Measurements from ENCODE around the gene NSD2. TPM values are rescaled to one million over a fixed set of nuclear protein-coding genes. Genes with fewer than 3 reads are reported as not detected.

NSD2 gene
- polyA plus RNA-seq, 3 donors = 7.3 to 12.0 (median 9.8) TPM

DNA sequence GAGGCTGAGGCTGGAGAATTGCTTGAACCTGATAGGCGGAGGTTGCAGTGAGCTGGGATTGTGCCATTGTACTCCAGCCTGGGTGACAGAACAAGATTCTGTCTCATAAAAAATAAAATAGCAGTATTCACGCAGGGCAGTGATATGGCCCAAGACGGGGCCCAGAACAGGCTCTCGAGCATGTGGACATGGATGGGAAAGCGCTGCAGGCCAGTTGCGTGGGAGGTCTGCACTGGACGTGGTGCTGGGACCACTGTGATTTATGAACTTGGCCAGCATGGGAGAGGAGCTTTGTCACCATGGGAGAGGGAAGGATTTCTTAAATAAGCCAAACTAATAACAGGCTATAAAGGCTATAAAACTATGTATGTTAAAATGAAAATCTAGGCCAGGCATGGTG is 51.6 kb downstream of the NSD2 start:
- WGBS, 3 donors = 91 to 94% (median 93%) methylated on average over 7 of the region's 7 CpGs
- H3K27ac ChIP-seq (ENCODE audit: low read depth, low read length) = no peak overlapping the region

DNA sequence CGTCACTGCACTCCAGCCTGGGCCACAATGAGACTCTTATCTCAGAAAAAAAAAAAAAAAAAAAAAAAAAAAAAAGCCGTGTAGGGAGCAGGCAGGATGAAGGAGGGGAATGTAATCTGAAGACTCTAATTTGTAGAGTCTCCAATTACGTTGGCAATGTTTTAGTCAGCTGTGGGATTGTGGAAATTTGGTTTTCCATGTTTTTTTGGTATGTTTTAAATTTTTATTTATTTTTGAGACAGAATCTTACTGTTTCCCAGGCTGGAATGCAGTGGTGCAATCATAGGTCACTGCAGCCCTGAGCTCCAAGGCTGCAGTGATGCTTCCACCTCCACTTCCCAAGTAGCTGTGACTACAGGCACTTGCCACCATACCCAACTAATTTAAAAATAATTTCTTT is 56.5 kb downstream of the NSD2 start:
- H3K27ac ChIP-seq (ENCODE audit: low read depth, low read length) = no peak overlapping the region
- WGBS, 3 donors = 44 to 86% (median 77%) methylated on average over 3 of the region's 3 CpGs

DNA sequence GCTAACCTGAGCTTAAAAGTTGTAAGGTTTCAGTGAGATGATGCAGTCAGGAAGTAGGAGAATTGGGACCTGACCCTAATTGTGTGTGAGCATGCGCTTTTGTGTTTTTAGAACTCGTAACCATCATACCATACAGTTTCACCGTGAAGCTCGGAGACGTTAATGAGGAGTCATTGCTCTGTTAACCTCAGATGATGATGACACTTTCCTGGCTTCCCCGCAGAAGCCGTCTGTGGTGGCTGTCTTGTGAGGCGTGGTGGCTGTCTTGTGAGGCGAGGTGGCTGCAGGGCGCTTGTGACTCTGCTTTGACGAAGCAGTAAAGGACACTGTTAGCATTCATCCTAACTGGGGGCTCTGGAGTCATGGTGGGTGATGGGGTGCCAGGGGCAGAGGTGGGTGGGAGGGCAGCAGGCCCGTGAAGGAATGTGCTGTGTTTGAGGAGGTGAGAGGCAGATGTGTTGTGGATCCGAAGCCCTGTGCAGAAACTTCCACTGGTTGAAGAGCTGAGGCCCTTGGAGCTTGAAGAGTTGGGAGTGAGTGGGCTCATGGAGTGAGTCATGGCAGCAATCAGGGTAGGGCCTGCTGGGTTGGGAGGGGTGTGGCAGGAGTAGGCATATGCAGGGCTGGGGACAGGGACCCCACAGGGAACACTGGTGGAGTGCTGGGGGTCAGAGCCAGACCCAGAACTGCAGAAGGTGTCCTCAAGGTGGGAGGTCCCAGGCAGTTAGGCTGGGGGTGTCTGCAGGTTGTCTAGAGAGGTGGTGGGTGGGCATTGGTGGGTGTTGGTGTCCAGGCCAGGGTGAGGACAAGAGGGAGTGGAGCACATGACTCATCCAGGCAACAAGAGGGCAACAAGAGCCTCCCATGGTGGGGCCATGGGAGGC is 57.4 kb downstream of the NSD2 start:
- 70 to 90% (median 73%) methylated on average over 13 of the region's 13 CpGs for WGBS, 3 donors
- H3K27ac ChIP-seq (ENCODE audit: low read depth, low read length) = no peak overlapping the region

DNA sequence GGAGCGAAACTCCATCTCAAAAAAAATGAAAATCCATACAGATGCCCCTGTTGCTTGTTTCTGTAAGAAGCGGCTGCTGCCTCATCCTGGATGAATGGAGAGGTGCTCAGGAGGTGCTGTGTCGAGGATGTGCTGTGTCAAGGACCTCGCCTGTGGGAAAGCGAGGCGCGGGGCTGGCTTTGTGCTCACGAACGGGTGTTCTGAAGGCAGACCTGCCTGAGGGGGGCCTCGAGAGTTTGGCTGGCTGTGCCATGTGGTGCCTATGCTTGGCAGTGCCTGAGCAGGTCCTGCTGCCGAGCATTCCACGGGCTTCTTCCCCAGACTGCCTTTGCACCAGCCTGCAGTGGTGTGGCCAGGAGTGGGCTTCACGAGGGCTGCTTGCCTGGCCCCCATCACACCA is 61.5 kb downstream of the NSD2 start:
- WGBS, 3 donors = 89 to 97% (median 96%) methylated on average over 13 of the region's 13 CpGs
- no peak overlapping the region for H3K27ac ChIP-seq (ENCODE audit: low read depth, low read length)

DNA sequence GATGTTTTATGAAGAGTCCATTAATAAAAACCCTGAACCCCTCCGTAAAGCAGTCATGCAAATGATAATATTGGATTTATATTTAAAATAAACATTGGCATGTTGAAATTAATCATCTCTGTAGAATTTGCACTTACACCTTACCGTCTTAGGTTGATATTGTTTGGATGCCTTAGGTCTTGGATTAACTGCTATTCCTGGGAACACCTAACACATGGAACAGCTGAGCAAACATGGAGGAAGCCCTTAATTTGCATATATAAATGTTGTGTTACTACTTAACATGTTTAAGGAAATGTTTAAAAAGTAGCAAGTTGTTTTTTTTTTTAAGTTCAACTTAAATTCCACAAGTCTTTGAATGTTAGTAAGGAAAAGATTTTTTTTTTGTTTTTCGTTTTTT is 62.5 kb downstream of the NSD2 start:
- no peak overlapping the region for H3K27ac ChIP-seq (ENCODE audit: low read depth, low read length)
- 45 to 96% (median 94%) methylated on average over 3 of the region's 3 CpGs for WGBS, 3 donors

DNA sequence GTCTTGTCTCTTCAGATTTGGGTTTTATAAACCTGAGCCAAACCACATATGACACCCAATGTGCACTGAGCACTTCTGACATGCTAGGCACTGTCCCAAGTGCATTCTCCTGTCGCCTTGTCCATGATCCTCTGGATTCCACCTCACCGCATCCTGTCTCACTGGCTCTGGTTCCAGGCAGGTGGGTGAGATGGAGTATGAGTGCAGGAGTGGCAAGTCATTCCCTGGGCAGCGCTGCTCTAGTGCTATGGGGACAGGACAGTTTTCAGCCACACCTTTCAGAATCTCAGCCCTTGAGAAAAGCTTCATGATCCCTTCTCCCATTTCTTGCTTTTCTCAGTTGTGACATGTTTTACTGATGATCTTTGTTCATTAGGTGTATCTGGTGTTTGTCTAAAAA is 66.4 kb downstream of the NSD2 start:
- WGBS, 3 donors = 97 to 99% (median 97%) methylated on average over 3 of the region's 3 CpGs
- no peak overlapping the region for H3K27ac ChIP-seq (ENCODE audit: low read depth, low read length)

DNA sequence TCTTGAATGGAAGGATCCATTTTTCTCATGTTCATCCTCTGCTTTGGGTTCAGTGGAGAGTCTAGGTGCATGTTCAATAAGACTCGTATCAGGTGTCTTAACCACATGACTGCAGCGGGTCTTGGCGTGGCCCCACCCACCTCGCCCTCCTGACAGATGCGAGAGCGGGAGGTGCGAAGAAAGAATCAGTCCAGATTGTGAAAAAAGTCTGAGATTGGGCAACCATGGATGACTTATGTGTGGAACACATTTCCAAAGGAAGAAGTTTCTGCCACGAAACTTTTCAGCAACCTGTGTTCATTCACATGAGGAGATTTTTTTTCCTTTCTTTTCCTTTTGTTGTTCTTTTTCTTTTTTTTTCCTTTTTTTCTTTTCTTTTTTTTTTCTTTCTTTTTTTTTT is 66.8 kb downstream of the NSD2 start:
- WGBS, 3 donors = 85 to 94% (median 87%) methylated on average over 8 of the region's 8 CpGs
- no peak overlapping the region for H3K27ac ChIP-seq (ENCODE audit: low read depth, low read length)

DNA sequence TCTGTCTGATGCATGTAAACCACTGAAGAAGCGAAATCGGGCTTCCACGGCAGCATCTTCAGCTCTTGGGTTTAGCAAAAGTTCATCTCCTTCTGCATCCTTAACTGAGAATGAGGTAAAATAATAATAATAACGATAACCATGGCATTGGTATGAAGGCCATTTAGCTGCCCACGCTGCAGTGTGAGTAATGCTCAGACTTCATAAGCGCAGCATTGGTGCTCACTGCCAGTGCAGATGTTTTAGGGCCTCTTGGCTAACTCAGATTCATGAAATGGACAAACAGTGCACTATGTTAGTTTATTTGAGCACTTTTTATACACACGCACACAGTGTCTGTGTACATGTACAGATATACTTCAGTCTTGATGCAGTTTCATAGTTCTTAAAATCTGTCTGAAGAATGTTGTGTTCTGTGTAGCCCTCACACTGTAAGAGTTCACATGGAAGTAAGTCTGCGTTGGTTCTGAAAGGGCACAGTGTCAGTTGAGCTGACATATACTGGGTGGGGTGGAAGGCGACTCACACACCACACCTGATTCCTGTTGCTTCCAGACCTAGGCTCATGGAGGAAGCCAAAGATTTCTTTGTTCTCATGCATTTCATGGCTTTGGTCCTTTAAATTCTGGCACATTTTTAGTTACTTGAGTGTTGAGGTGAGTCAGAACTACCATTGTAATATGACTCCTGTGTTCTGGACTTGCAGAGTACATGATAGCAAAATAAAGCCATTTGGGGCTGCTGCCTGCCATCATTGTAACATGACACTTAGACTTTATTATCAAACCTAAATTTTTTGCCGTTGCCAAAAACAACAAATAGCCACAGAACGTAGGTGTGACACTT is 68.7 kb downstream of the NSD2 start:
- 63 to 92% (median 89%) methylated on average over 11 of the region's 11 CpGs for WGBS, 3 donors
- H3K27ac ChIP-seq (ENCODE audit: low read depth, low read length) = no peak overlapping the region

DNA sequence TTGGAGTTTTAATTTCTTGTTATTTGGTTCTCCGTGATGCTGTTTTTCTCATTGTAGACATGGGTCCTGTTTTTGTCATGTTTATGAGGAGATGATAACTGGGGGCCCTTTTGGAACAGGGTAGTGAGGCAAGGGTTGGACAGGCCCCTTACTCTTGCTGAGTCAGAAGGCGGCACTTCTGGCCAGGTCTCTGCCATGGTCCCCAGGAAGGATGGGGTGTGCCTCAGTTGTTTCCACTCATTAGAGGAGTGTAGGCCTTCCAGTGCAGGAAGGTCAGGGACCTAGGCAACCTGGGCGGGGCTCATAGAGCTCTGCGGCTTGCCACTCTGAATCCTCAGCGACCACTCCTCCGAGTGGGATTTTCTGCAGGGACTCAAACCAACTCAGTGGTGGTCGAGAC is 69.4 kb downstream of the NSD2 start:
- 80 to 89% (median 84%) methylated on average over 7 of the region's 7 CpGs for WGBS, 3 donors
- no peak overlapping the region for H3K27ac ChIP-seq (ENCODE audit: low read depth, low read length)

DNA sequence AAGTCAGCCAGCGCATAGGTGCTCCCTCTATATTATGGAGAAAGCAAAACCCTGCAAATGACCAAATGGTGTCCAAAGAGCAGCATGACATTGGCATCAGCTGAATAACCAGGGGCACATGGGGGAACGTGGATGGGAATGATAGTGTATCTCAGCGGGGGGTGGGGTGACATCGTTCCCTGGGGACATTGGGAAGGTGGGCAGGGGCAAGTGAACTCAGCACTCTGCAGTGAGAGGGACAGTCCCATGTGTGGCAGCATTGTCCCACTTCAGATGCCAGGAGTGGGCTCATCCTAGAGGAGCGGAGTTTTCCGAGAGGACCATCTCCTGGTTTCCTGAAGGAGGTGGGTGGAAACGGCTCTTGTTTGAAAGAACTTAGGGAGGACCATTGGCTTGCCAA is 72.7 kb downstream of the NSD2 start:
- H3K27ac ChIP-seq (ENCODE audit: low read depth, low read length) = no peak overlapping the region
- 95 to 97% (median 96%) methylated on average over 7 of the region's 7 CpGs for WGBS, 3 donors

DNA sequence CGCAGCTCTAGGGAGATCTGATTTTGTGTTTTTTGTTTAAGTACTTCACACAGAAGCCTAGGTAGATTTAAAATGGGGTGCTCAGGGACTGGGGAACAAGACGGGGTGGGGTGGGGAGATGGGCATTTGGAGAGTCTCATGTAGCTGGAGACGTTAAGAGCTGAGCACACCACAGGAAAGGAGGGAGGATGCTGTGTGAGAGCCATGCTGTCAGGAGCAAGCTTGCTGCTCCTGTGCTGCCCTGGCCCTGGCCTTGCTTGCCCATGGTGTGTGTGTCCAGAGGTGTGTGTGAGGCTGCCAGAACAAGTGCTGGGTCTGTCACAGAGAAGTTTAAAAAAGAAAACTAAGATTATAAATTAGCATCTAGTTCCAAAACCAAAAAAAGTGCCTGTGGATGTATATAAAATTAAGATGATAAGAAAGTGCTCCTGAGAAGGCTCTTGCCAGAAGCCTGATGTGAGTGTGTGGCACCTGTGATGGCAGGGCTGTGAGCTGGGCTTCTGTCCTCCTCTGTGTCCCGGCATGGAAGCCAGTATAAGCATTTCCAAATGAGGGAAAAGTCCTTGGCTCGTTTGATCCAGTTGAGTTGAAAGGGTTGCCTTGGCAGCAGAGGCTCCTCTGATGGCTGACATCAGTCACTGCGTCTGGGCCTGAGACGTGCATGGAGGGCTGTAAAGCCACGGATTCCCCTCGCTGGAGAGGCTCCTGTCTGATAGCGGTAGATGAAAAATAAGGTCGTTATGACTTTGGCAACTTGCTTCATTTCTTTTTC is 74.1 kb downstream of the NSD2 start:
- no peak overlapping the region for H3K27ac ChIP-seq (ENCODE audit: low read depth, low read length)
- WGBS, 3 donors = 77 to 85% (median 78%) methylated on average over 11 of the region's 11 CpGs

DNA sequence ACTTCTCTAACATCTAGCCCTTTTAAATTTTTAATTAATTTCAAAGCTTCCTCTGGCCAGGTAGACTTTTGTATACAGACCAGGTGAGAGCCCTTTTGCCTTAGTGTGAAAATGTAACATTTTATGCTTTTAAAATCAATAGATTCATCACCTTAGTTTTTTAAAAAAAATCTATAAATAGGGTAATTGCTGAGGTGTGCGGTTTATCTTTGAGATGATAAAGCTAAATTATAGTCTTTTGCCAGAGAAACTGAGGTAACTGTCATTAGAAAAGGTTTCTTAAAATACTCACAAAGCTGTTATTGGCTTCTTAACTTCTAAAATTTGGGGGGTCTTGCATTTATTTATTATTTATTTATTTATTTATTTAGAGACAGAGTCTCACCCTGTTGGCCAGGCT is 74.7 kb downstream of the NSD2 start:
- WGBS, 3 donors = 95 to 100% (median 100%) methylated on average over 1 of the region's 1 CpG
- no peak overlapping the region for H3K27ac ChIP-seq (ENCODE audit: low read depth, low read length)

DNA sequence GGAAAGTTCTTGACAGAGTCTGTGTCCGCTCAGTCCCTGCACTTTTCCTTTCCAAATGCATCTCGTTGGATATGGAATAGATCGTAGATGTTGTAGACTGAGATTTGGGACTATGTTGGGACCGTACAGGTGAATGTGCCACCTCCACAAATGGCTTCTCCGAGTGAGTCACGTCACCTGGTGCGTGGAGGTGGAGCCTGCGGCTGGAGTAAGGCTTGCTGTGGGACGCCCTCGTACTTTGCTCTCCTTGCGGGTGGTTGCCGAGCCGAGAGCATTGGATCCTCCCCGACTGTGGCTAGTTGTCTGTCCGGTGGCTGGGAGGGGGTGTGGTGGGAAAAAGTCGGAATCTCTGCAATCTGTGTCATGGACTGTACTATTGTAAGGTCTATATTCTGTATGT is 77.0 kb downstream of the NSD2 start:
- H3K27ac ChIP-seq (ENCODE audit: low read depth, low read length) = no peak overlapping the region
- WGBS, 3 donors = 95% methylated on average over 16 of the region's 16 CpGs

DNA sequence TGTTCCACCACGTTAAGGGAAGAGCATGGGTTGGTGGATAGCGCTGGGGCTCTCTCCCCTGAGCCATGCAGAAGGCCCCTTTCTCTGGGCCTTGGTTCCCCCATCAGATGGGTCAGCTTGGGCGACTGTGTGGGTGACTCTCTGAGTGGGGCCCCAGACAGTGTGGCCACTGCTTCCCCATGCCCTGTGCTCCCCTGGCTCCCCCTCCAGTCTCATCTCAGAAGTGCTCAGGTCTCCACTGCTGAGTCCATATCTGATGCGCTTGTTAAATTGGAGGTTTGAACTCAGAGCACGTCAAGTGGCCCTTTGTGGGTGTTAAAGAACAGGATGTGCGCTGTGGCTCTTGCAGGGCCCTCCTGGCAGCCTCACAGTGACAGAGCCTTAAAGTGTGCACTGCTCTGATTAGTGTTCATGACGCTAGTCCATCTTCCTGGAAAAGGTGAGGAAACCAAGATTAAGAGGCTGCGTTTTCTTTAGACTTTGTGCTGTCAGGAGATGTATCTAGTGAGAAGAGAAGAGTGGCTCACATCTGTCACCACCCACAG is 77.8 kb downstream of the NSD2 start:
- no peak overlapping the region for H3K27ac ChIP-seq (ENCODE audit: low read depth, low read length)
- WGBS, 3 donors = 92 to 94% (median 93%) methylated on average over 8 of the region's 8 CpGs

DNA sequence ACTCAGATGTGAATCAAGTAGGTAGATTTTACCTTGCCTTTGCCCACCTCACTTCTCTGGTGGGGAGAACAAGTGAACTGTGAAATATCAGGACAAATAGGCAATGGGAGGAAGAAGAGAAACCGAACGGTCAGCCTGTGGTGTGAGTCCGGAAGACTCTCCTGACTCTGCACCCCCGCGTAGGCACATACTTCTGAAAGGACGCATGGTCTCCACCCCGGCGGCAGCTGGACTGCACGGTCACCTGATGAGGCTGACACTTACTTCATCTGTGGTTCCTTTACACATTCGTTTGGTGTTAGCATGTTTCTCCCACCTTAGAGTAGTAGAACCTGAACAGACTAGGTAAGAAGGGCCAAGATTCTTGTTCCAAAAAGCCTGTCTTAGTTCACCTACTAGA is 79.2 kb downstream of the NSD2 start:
- 91 to 92% (median 92%) methylated on average over 10 of the region's 10 CpGs for WGBS, 3 donors
- H3K27ac ChIP-seq (ENCODE audit: low read depth, low read length) = no peak overlapping the region

DNA sequence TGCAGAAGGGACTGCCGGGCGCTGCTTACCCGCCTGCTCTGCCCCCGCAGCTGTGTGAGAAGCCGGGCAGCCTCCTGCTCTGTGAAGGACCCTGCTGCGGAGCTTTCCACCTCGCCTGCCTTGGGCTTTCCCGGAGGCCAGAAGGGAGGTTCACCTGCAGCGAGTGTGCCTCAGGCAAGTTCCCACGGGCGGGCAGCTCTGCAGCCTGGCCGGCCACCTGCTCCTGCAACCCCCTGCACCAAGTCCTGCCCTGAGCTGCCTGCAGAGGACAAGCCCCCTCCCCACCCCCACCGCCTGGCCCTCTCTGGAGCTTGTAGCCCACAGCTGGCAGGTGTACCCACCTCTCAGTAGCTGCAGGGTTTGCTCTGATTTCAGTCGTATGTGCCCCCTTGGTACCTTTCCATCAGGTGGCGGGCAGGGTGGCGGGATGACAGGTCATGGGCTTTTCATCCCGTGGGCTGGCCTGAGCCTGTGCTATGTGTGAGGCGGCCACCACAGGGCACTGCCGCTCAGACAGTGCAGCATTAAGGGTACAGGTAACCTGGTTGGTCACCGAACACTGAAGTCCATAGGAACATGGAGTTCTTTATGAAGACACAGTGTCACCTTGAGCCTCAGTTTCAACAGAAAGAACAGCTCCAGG is 81.0 kb downstream of the NSD2 start:
- 94 to 96% (median 95%) methylated on average over 20 of the region's 20 CpGs for WGBS, 3 donors
- no peak overlapping the region for H3K27ac ChIP-seq (ENCODE audit: low read depth, low read length)

DNA sequence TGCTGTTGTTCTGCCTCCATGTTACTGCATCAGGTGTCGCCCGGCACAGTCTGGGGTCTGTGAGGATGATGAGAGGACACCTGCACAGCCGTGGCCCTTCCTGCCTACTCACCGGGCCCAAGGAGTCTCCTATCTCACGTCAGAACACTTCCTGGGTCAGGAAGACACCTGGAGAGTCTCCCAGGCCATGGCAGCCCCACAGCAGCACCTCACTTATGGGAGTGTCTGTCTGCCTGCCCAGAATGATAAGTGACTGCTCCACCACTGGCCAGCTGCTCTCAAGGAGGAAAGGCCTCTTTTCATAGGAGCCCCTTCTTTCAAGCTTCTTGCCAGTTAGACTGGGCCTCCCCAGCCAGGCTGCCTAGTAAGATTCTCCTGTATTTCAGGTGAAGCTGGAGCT is 81.5 kb downstream of the NSD2 start:
- WGBS, 3 donors = 73 to 84% (median 79%) methylated on average over 5 of the region's 5 CpGs
- H3K27ac ChIP-seq (ENCODE audit: low read depth, low read length) = no peak overlapping the region

DNA sequence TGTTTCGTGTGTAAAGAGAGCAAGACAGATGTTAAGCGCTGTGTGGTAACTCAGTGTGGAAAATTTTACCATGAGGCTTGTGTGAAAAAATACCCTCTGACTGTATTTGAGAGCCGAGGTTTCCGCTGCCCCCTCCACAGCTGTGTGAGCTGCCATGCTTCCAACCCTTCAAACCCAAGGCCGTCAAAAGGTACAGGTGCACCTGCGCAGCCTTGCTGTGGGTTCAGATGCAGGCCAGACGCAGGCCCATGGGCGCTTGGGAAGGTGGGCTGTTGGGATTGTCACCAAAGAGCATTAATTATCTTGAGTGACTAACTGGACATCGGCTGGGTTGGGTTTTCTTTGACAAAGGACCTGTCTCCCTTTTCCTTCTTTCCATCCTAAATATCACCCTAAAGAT is 82.1 kb downstream of the NSD2 start:
- WGBS, 3 donors = 79 to 97% (median 96%) methylated on average over 9 of the region's 9 CpGs
- H3K27ac ChIP-seq (ENCODE audit: low read depth, low read length) = no peak overlapping the region
